Activated T-cell treated with anti-CD3 and anti-CD28 coated beads, Interleukin-2, amount 50 U/mL, for 1 hour (primary cell): Measurements from ENCODE around the gene SPSB4.

Experiments used
- DNase-seq: peaks from one replicate; pipeline ENCODE4 v3.0.0-alpha.2; 2020

SPSB4 gene

GRCh38 chr3:141123677-141124410 lies 72.7 kb downstream of the SPSB4 start:
- no peak for DNase-seq

- no peak for DNase-seq
Measured at GRCh38 chr3:141124715-141125114, 73.6 kb downstream of the SPSB4 start.

- no peak for DNase-seq
Measured at GRCh38 chr3:141125351-141125750, 74.2 kb downstream of the SPSB4 start.

- no peak for DNase-seq
Measured at GRCh38 chr3:141126661-141127343, 75.7 kb downstream of the SPSB4 start.

GRCh38 chr3:141127344-141128125 lies 76.4 kb downstream of the SPSB4 start:
- DNase-seq = no peak

GRCh38 chr3:141128126-141128777 lies 77.1 kb downstream of the SPSB4 start:
- no peak for DNase-seq

- no peak for DNase-seq
Measured at GRCh38 chr3:141129049-141129448, 77.9 kb downstream of the SPSB4 start.

- DNase-seq = no peak
Measured at GRCh38 chr3:141129541-141130011, 78.4 kb downstream of the SPSB4 start.

GRCh38 chr3:141143517-141143916 lies 92.4 kb downstream of the SPSB4 start:
- no peak for DNase-seq

- no peak for DNase-seq
Measured at GRCh38 chr3:141146979-141147470, 95.9 kb downstream of the SPSB4 start.

GRCh38 chr3:141147657-141148056 lies 96.5 kb downstream of the SPSB4 start:
- no peak for DNase-seq

GRCh38 chr3:141148169-141148568 lies 97.0 kb downstream of the SPSB4 start:
- no peak for DNase-seq

GRCh38 chr3:141148770-141149169 lies 97.6 kb downstream of the SPSB4 start:
- no peak for DNase-seq

GRCh38 chr3:141150081-141150830 lies 99.1 kb downstream of the SPSB4 start:
- no peak for DNase-seq

- DNase-seq = no peak
Measured at GRCh38 chr3:141150931-141151330, 99.8 kb downstream of the SPSB4 start.

- DNase-seq = no peak
Measured at GRCh38 chr3:141151439-141151838, 100.3 kb downstream of the SPSB4 start.

GRCh38 chr3:141152130-141152529 lies 101.0 kb downstream of the SPSB4 start:
- no peak for DNase-seq

- DNase-seq = no peak
Measured at GRCh38 chr3:141152801-141153678, 101.9 kb downstream of the SPSB4 start.

- no peak for DNase-seq
Measured at GRCh38 chr3:141153679-141153966, 102.5 kb downstream of the SPSB4 start.

GRCh38 chr3:141164852-141165251 lies 113.7 kb downstream of the SPSB4 start:
- no peak for DNase-seq

- no peak for DNase-seq
Measured at GRCh38 chr3:141167681-141168080, 116.5 kb downstream of the SPSB4 start.
